Endothelial cell of umbilical vein (primary cell): ENCODE measurements around the gene FUT6. TPM values are rescaled to one million over a fixed set of nuclear protein-coding genes. Genes with fewer than 3 reads are reported as not detected.

ENCODE experiments used
- BruUV-seq: library from RNA; stranded (reverse); fragments of 400-500 nt; replicated peaks from 2 replicates; lab custom pipeline; 2021; lab: Mats Ljungman, UMichigan
- CTCF ChIA-PET: fragments of 300-600, 350-600 bp; sonication (Branson Sonifier 250); formaldehyde crosslinking; loops from one replicate; lab custom pipeline; 2021; ENCODE audit warnings: antibody characterized with exemption, inconsistent platforms; lab: Charles Lee
- POLR2A ChIA-PET: fragments of 300-600, 350-600 bp; sonication (Branson Sonifier 250); formaldehyde crosslinking; loops from one replicate; lab custom pipeline; 2021; ENCODE audit warnings: antibody characterized with exemption, inconsistent platforms; lab: Charles Lee
- DNase-seq: peaks from one replicate; pipeline ENCODE4 v3.0.0-alpha.2; 2011; ENCODE audit warnings: low read depth, low spot score
- FAIRE-seq: peaks from 2 replicates; lab custom pipeline; 2011; peaks lifted over from hg19 to GRCh38; lab: Jason Lieb, UNC
- H2AFZ ChIP-seq: 2 replicates; pipeline ENCODE4 v1.6.0; 2012; ENCODE audit warnings: low read depth, low read length, control low read depth, inconsistent platforms
- H3K27ac ChIP-seq: 2 replicates; pipeline ENCODE4 v1.5.1; 2011; ENCODE audit warnings: low read depth, mild to moderate bottlenecking, control low read depth, low read length, moderate library complexity; ENCODE audit not compliant: insufficient read depth
- H3K27me3 ChIP-seq, 2 experiments: 2 replicates each; pipeline versions ENCODE4 v1.6.0 to v1.6.1; 2011; ENCODE audit warnings: low read length in 2 of 2, mixed read lengths in 1 of 2; ENCODE audit not compliant: control insufficient read depth in 2 of 2, insufficient read depth in 2 of 2
- H3K36me3 ChIP-seq, 2 experiments: 2 replicates in 1 of 2; 3 replicates in 1 of 2; pipeline ENCODE4 v1.5.1; 2011; ENCODE audit warnings: low read length in 2 of 2, mild to moderate bottlenecking in 1 of 2, moderate library complexity in 1 of 2; ENCODE audit not compliant: control insufficient read depth in 2 of 2, insufficient read depth in 2 of 2; ENCODE audit errors: extremely low read depth in 1 of 2
- H3K4me1 ChIP-seq: 3 replicates; pipeline ENCODE4 v1.5.1; 2011; ENCODE audit warnings: mild to moderate bottlenecking, low read length; ENCODE audit not compliant: control insufficient read depth, insufficient read depth; ENCODE audit errors: extremely low read depth
- H3K4me2 ChIP-seq: 2 replicates; pipeline ENCODE4 v1.6.1; 2011; ENCODE audit warnings: low read length, control low read depth, mixed read lengths; ENCODE audit not compliant: insufficient read depth
- H3K4me3 ChIP-seq, 3 experiments: fragments of 200-600 bp in 1 of 3; sonication (generic), shearing (Covaris generic) in 1 of 3; replicated peaks in 1 of 3; 2 replicates each; pipeline ENCODE4 v1.5.1; 2011 to 2016; ENCODE audit warnings: control low read depth in 3 of 3, low read length in 3 of 3, mild to moderate bottlenecking in 2 of 3, inconsistent platforms in 1 of 3, low read depth in 1 of 3, moderate library complexity in 1 of 3; ENCODE audit not compliant: insufficient read depth in 1 of 3
- H3K79me2 ChIP-seq: 2 replicates; pipeline ENCODE4 v1.6.0; 2012; ENCODE audit warnings: low read length, inconsistent platforms; ENCODE audit not compliant: control insufficient read depth, insufficient read depth
- H3K9ac ChIP-seq: replicated peaks from 2 replicates; pipeline ENCODE3; 2011; ENCODE audit warnings: low read length, control low read depth; ENCODE audit not compliant: insufficient read depth; ENCODE audit errors: extremely low read depth
- H3K9me1 ChIP-seq: replicated peaks from 3 replicates; pipeline ENCODE4 v1.6.0; 2011; ENCODE audit warnings: mild to moderate bottlenecking, low read length; ENCODE audit not compliant: control insufficient read depth, insufficient read depth; ENCODE audit errors: extremely low read depth
- H3K9me3 ChIP-seq: replicated peaks from 2 replicates; pipeline ENCODE4 v1.5.1; 2012; ENCODE audit warnings: low read length, inconsistent platforms; ENCODE audit not compliant: control insufficient read depth, insufficient read depth
- H4K20me1 ChIP-seq: replicated peaks from 2 replicates; pipeline ENCODE3; 2011; ENCODE audit warnings: mild to moderate bottlenecking, low read length; ENCODE audit not compliant: control insufficient read depth, insufficient read depth; ENCODE audit errors: extremely low read depth
- CTCF ChIP-seq, 2 donors: IDR thresholded peaks; 1 replicate in 1 of 2; 2 replicates in 1 of 2; pipeline ENCODE4 v1.5.1; 2011; ENCODE audit warnings: low read length in 2 of 2, mild to moderate bottlenecking in 2 of 2, moderate library complexity in 2 of 2, control low read depth in 1 of 2, inconsistent platforms in 1 of 2, low read depth in 1 of 2; ENCODE audit not compliant: insufficient read depth in 1 of 2; ENCODE audit errors: extremely low read depth in 1 of 2
- EZH2 ChIP-seq: IDR thresholded peaks from 2 replicates; pipeline ENCODE4 v1.6.1; 2012; ENCODE audit warnings: borderline replicate concordance, low read depth, mild to moderate bottlenecking, moderate library complexity, low read length, inconsistent platforms; ENCODE audit not compliant: severe bottlenecking
- FOS ChIP-seq: IDR thresholded peaks from 2 replicates; pipeline ENCODE4 v1.6.1; 2011; ENCODE audit warnings: mild to moderate bottlenecking, low read length, moderate library complexity, borderline replicate concordance; ENCODE audit not compliant: insufficient read depth
- JUN ChIP-seq: IDR thresholded peaks from 2 replicates; pipeline ENCODE4 v1.6.1; 2011; ENCODE audit warnings: borderline replicate concordance, low read depth; ENCODE audit not compliant: insufficient read length, insufficient read depth
- POLR2A ChIP-seq: IDR thresholded peaks from 2 replicates; pipeline ENCODE4 v1.6.1; 2012; ENCODE audit warnings: low read depth, mild to moderate bottlenecking, control low read depth, low read length
- POLR2AphosphoS5 ChIP-seq: IDR thresholded peaks from 2 replicates; pipeline ENCODE4 v1.6.1; 2012; ENCODE audit warnings: low read depth, mild to moderate bottlenecking, control low read depth, low read length, moderate library complexity; ENCODE audit not compliant: insufficient read depth
- dilution Hi-C: fragments of 300-500 bp; cut with MboI; formaldehyde crosslinking; loops from one replicate; pipeline ENCODE4 v1.15.0; 2019; ENCODE audit warnings: low sequenced_read_pairs; ENCODE audit not compliant: extremely low pct_ligation_motif_present
- intact Hi-C: fragments of 100-400 bp; cut with micrococcal nuclease; formaldehyde crosslinking; loops from one replicate; pipeline ENCODE4 v1.10.0; 2022
- polyA plus RNA-seq, 4 experiments: library from polyadenylated mRNA; depleted of rRNA in 3 of 4; stranded (reverse) in 3 of 4; unstranded in 1 of 4; fragments of >200 nt; gene quantifications; 2 replicates each; pipeline versions ENCODE4 v1.2.1 to v1.2.3, GENCODE V29; 2011 to 2012; ENCODE audit warnings: missing spikeins in 1 of 4
- total RNA-seq: library from RNA; stranded (reverse); gene quantifications from 2 replicates; pipeline ENCODE4 v1.2.3, GENCODE V29; 2021

FUT6 gene
- total and polyA plus RNA-seq, 2 donors (not counting 3 experiments of a cell fraction or from before 2014, with no cell fraction given): not detected

GRCh38 chr19:5806133-5806489 is 33.4 kb downstream of the FUT6 start:
- Histone ChIP-seq H3K9me3 (no peaks in the 10 kb centered on the region), H3K4me3 (no peak overlapping the region), H3K27ac (no peak overlapping the region), H2AFZ (no peak overlapping the region), H3K36me3 (no peaks in the 10 kb centered on the region), H4K20me1 (no peaks in the 10 kb centered on the region), H3K4me2 (no peak overlapping the region), H3K27me3 (peaks cover 2 to 7% of the 10 kb centered on the region in 2 experiments), H3K9ac (no peak overlapping the region), H3K9me1 (peaks cover 2% of the 10 kb centered on the region), H3K4me1 (peaks cover 5% of the 10 kb centered on the region), H3K79me2 (no peaks in the 10 kb centered on the region)
- CTCF ChIA-PET: interaction anchor here (1.0 to 1.3 kb wide), 3 partner anchors 8 to 85 kb away, joined by 3 to 10 read pairs (median 3); no protein-coding TSS in a partner anchor
- no peak for FAIRE-seq
- TF ChIP-seq EZH2: no peak
- no peak for TF ChIP-seq FOS
- no peak for TF ChIP-seq POLR2AphosphoS5
- TF ChIP-seq JUN: no peak
- no peak for TF ChIP-seq POLR2A
- POLR2A ChIA-PET: no interaction called here
- BruUV-seq: no TSS peak
- dilution Hi-C loops (no loop called here), intact Hi-C loops (loop anchor here (10.0 kb wide), 1 partner anchor 179 kb away; no protein-coding TSS in a partner anchor)
- no peak for DNase-seq

- Histone ChIP-seq H3K27ac (no peak overlapping the region), H3K9me1 (peaks cover 2% of the 10 kb centered on the region), H3K4me2 (no peak overlapping the region), H3K27me3 (peaks cover 2 to 7% of the 10 kb centered on the region in 2 experiments), H3K9me3 (no peaks in the 10 kb centered on the region), H3K36me3 (no peaks in the 10 kb centered on the region), H2AFZ (no peak overlapping the region), H3K79me2 (no peaks in the 10 kb centered on the region), H4K20me1 (no peaks in the 10 kb centered on the region), H3K9ac (no peak overlapping the region), H3K4me3 (no peak overlapping the region), H3K4me1 (peaks cover 5% of the 10 kb centered on the region)
- BruUV-seq: no TSS peak
- DNase-seq (peak; percentile 34), FAIRE-seq (no peak)
- intact Hi-C loops: loop anchor here (2.0 to 10.0 kb wide), 2 partner anchors 17 to 179 kb away; no protein-coding TSS in a partner anchor
- TF ChIP-seq CTCF (IDR thresholded peaks at IDR 0.05; ENCODE audit: extremely low read depth in 1 of 2, insufficient read depth in 1 of 2, low read depth in 1 of 2, low read length in 2 of 2) (peak; percentile 65 to 87), EZH2 (peak; percentile 77), JUN (no peak), POLR2A (no peak)
- CTCF ChIA-PET: interaction anchor here (1.0 to 1.9 kb wide), 3 partner anchors 23 to 86 kb away, joined by 3 to 42 read pairs (median 10); no protein-coding TSS in a partner anchor
- dilution Hi-C loops: no loop called here
- POLR2A ChIA-PET: no interaction called here
These were observed 33.9 kb downstream of the FUT6 start for GRCh38 chr19:5805462-5806132.
